Stimulated activated CD8-positive, alpha-beta memory T cell treated with anti-CD3 and anti-CD28 coated beads, Interleukin-7, amount 100 ng/mL, for 24 hours (primary cell): ENCODE measurements around the gene LRP1B.
"Not testable (repeated sequence)": the region's sequence is repeated elsewhere in the genome, so short reads cannot be mapped to it uniquely, and the experiment has no call there.

Experiments used
- DNase-seq: peaks from one replicate; pipeline ENCODE4 v3.0.0-alpha.2; 2020; ENCODE audit warnings: low read depth

Gene LRP1B

DNA sequence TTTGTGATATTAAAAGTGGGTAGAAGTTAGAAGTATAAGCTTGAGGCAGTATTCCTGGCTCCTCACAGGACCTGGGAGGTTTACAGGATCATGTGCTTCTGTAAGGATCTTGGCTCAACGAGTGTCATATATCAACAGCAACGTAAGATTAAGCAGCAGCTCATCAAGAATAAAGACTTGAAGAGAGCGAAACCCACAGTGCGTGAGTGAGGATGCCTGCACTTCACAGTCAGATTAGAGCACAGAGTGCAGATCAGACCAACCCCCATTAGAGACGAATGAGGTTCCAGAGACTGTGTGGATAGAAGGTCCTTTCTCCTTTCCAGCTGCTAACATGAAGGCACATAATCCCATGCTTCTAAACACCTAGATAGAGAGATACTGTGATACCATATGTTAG lies 1693.9 kb downstream of the LRP1B start:
- no peak for DNase-seq

DNA sequence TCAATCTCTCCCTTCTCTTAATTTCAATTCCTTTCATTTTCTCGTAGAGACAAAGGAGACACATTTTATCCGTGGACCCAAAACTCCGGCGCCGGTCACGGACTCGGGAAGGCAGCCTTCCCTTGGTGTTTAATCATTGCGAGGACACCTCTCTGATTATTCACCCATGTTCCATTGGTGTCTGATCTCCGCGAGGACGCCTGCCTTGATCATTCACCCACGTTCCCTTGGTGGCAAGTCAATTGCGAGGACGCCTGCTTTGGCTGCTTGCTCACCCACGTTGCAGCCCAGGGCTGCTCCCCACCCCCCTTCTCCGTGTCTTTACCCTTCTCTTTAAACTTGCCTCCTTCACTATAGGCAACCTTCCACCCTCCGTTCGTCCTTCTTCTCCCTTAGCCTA lies 1703.8 kb downstream of the LRP1B start:
- not testable (repeated sequence) for DNase-seq

DNA sequence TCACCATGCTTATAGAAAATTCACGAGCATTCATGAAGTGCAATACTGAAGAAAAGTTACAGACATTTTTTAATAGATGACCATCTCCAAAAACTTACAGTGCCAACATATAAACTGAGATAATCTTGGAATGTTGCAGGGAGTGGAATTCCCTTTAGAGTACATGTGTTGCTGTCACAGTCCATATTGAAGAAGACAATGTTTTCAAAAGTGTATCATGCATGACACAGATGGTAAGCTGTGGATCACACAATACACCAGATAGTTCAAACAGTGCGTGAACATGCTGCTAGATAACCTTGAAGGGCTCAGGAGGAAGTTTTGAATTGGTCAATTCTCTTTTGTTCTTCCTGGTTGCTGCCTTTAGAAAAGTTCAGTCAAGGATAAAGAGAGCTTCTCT lies 1706.3 kb downstream of the LRP1B start:
- no peak for DNase-seq

DNA sequence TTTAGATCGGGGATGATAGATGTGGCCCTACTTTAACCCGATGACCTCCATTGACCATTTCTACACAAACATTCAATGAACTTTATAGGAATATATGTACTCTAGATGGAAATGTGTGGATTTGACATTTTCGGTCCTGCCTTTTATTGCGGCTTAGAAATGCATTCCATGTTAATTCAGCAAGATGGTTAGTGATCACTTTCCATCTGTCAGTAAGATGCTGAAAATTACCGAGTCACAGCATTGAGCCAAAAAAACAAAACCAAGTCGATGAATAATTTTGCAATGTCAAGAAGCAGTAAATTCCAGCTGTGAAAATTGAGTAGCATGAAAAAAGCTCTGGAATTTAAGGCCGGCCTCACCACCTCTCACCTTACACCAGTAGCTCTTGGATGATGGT lies 1708.1 kb downstream of the LRP1B start:
- no peak for DNase-seq

DNA sequence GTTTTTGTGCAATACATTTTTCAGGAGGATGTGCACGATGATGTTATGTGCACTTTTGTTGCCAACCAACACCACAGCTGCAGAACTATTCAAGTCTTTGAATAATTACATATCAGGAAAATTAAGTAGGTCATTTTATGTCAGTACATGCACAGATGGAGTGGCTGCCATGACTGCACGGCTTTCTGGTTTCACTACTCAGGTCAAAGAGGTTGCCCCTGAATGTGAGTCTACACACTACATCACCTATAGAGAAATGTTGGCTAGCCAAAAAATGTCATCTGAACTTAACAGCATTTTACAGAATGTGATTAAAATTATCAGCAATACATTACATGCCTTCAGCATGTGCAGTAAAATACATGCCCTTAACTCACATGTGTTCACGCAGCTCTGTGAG lies 1713.3 kb downstream of the LRP1B start:
- DNase-seq: no peak

DNA sequence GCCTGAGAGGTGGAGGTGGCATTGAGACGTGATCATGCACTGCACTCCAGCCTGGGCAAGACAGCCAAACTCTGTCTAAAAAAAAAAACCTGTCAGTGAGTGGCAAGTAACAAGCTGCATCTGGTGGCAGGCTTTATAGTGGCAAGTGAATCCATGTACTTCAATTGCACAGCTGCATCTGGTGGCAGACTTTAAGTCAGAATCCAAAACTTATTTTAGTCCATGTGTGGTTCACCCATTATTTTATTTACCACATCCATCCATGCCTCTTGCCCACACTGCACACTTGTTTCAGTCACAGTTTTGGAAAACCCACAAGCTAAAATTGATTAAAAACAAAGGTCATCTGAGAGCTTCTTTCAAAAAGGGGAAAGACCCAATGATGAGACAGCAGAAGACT lies 1714.2 kb downstream of the LRP1B start:
- no peak for DNase-seq

DNA sequence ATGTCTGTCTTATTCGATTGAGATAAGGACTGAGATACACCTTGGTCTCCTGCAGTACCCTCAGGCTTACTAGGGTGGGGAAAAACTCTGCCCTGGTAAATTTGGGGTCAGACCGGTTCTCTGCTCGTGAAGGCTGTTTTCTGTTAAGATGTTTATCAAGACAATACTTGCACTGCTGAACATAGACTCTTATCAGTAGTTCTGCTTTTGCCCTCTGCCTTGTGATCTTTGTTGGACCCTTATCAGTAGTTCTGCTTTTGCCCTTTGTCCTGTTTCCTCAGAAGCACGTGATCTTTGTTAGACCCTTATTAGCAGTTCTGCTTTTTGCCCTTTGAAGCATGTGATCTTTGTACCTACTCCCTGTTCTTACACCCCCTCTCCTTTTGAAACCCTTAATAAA lies 1715.8 kb downstream of the LRP1B start:
- DNase-seq: not testable (repeated sequence)

DNA sequence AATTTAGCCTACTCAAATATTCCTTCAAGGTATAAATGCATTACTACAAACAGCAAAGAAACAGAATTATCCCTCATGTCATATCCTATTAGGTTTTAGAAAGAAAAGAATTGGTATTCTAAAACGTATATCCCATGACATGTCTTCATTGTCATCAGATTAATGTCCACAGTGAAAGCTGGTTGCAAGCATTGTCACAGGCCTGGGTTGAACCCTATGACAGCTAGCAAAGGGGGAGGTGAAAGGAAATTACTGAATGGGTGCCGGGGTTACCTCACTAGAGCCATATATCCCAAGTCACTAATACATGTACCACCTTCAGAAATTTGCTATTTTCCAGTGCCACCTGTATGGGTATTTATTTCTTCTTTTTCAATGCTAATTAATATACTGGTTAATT lies 1720.1 kb downstream of the LRP1B start:
- no peak for DNase-seq

DNA sequence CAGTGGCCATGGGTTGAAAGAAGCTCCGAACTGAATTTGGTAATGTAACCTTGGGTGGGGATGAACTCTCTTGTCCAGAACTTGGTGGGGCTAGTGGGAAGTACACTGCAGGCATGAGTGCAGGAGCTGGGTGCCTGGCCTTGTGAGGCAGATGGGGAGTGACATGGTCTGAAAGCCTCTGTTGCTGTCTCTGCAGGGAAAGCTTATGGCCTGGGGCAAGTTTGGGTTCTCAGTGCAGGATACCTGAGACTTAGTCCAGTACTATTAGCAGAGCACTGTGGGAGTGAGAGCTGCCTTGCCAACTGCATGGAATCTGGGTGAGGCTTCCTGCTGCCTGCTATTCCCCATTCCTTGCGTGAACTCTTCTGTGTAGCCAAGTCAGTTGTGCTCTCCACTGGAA lies 1729.8 kb downstream of the LRP1B start:
- DNase-seq: no peak

DNA sequence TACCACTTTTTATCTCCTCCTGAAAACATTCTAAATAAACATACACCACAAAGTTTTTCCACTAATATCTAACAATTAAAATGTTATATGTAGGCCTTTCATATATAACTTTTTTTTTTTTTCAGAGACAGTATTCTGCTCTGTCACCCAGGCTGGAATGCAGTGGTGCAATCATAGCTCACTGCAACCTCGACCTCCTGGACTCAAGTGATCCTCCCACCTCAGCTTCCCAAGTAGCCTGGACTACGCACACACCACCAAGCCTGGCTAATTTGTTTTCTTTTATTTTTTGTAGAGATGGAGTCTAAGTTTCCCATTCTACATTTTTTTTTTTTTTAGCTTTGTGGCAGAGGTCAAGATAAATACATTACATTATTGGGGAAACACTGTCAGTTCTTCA lies 1738.0 kb downstream of the LRP1B start:
- no peak for DNase-seq

DNA sequence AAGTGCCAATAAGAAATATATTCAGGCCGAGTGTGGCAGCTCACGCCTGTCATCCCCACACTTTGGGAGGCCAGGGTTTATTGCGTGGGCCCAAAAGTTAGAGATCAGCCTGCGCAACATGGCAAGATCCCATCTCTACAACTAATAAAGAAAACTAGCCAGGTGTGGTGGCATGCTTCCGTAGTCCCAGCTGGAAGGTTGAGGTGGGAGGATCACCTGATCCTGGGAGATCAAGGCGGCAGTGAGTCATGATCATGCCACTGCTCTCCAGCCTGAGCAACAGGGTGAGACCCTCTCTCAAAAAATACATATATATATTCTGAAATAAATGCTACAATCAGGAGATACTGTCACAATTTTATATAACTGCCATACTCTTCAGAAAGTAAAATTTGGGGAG lies 1745.9 kb downstream of the LRP1B start:
- no peak for DNase-seq

DNA sequence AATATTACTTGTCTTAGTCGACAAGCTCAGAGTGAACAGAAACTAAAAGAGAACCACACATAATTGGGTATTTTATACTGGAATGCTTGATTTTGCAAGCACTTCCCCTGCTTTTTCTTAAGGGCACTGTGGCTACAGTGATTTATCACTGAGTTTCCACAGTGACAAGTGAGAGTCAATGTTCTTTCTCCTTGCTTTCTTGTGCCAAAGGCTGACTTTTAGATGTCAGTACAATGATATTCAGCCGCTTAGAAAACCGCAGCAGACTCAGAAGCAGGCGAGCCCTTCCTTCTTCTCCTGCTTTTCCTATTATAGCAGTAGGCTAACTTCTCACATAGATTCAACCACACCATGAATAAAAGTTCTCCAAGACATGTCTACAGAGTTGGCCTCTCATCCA lies 1747.0 kb downstream of the LRP1B start:
- DNase-seq: no peak

DNA sequence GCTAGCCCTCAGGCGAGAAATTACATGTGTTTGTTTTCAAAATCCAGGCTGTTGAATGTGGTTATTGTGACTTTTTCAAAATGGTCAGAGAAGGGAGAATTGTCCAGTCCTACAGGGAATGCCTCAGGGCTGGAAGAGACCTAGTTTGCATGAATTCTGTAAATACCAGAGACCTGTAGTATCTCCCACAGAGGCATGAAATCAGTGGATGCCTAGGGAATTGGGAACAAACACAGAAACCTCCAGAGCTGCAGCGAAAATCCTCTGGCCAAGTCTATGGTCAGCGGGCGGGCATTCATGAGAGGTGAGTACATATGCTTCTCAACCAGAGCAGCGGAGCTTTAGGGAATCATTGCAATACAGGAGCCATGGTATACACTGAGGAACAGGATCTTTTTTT lies 1754.1 kb downstream of the LRP1B start:
- no peak for DNase-seq

DNA sequence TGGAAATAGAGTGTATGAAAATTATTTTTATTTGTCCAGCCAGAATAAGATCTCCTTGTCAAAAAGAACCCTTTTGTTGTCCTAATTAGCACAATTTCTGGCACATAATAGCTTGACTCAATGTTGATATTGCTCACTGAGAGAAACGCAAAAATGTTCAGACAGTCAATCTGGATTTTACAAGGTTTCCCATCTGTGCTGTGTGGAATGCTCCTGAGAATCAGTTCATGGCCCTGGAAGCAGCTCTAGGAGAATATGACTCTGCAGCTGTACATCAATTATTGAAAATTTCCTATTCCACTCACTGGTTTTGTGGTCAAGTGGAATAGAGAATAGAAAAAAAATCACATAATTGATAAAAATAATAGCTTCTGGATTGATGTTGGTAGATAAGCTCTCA lies 1767.7 kb downstream of the LRP1B start:
- no peak for DNase-seq

DNA sequence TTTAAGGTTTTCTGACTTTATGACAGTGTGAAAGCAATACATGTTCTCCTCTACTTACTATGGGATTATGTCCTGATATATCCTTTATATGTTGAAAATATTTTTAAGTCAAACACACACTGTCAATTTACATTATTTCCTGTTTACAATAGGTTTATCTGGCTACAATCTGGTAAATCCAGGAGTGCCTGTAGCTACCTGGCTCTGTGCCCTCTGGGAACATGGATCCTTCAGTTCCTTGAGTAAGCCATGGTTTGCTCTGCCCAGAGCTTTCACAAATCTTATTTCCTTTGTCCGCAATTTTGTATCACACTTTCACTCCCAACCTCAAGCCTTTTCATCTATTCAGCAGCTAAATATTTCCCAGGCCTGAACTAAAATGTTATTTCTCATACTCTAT lies 1768.5 kb downstream of the LRP1B start:
- DNase-seq: no peak

DNA sequence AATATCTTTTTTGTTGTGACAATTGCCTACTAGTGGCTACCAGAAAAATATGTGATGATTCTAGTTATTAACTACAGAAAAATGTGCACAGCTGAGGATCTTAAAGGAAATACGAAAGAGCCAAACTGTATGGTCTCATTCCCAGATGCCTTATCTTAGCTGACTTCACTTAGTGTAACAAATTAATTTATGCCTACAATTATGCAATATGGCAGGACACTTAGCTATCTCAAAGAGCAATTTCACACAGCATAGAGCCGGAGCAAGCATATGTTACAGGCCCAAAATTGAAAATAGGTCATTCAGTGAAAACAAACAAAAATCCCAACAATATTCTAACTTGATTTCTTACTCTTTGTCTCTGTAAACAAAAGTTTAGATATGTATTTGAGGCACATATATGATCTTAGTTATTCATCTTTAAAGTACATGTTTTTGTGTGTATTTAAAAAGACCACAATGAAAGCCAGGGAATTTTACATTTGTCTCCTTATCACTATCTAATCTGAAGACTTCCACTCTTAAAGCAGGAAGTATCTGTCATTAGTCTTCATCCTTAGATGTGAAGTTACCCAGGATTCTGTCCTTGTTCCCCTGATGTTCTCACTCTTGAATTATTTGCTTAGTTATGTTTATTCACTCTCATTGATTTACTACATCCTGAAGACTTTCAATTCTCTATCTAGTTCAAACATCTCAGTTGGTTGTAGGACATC lies 1771.6 kb downstream of the LRP1B start:
- DNase-seq: no peak

DNA sequence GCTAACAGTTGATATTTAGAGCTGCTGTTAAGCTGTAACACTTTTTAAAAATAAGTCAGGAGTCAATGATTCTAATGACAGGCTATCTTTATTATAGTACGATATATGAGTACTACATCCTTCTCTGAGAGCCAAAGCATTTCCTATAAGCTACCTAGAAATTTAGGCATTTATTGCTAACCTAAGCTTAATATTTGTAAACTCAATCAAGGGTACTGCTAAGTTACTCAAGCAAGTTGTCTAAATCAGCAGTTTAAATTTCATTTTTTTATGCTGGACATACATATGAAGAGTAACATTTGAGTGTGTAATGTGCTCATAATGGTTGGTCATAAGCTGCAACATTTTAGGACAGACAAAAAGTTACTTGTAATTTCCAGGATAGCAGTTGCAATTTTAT lies 1774.1 kb downstream of the LRP1B start:
- no peak for DNase-seq

DNA sequence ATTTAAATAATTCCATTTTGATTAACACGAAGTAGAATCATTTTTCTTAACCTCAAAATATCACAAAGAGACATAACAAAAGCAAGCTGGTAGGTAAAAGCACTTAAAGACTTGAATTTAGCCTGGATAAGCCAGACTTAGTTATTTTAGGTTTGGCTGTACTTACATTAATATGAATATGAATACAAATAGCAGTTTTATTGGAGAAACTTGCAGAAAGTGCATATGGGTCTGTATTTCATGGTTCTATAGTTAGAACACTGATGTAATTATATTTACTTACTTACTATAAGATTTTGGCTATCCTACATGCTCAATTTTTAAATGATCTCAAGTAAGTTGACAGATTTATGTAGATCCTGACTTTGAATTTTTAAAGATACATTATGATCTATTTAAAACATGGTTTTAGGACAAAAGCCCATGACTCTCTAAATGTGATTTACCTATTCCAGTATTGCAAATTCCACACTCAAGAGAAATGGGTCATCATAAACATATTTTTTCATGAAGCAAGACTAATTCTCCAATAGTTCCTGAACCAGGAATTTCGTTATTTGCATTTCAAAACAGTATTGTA lies 1775.2 kb downstream of the LRP1B start:
- DNase-seq: no peak

DNA sequence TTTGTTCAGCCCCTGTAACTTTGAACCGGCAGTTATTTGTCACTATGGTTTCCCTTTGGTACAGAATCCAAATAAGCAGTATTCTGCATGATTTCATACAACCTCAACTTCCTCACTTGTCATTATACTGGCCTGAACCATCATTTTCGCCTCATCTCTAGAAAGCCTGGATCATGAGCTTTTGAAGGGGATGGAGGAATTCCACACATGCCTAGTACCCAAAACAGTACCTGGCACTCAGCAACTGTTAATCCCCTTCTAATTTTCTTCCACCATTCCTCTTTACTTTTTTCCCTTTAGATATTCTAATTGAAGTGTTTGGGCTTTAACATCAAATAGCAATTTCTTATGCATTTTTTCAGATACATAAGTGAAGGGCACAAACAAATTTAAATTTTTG lies 1776.3 kb downstream of the LRP1B start:
- DNase-seq: no peak

DNA sequence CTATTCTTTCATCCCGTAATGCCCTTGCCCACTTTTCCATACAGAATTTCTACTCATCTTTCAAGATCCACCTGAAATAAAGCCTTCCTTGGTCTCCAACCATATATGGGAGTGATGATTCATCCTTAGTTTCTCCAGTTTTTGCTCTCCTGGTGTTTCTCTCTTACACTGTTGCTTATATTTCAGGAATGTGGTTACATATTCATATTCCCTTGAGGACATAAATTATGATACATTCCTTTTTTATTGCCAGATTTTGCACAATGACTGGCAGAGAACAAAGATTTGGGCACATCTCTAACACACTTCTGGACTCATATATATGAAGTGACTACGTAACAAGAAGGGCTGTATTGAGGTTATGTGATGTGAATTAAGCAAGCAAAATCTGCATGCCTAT lies 1777.3 kb downstream of the LRP1B start:
- no peak for DNase-seq

DNA sequence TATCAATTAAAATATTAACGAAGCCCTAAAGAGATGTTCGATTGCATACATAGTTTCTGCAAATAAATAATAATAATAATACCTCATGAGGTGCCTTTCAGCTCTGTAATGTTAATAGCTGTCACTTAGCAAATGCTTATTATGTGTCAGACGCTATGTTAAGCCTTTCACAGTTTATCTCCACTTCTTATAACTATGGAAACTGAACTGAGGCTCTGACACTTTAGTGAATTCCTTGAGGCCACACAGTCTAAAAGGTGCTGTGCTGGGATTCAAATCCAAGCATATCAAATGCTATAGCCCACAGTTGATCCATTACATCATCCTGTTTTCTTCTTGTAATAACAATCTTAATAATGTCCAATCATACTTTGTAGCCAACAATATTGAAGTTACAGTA lies 1779.1 kb downstream of the LRP1B start:
- DNase-seq: no peak

DNA sequence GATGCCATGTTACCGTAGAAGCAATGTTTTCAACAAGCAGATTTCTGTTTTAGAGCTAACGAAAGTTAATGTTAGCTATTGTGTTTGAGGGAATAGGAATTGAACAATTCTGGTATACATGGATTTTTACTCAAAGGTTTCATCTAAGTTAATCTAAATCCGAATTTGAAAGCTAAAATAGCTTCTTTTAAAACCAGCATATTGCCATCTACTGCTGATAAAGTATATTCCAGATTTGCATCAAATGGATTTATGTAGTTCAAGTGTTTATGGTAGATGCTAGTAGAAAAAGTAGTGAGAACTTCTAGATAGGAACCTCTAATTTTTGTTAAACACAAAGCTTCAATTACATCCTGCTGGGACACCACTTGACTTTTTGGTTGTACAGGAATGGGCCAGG lies 1781.1 kb downstream of the LRP1B start:
- no peak for DNase-seq

DNA sequence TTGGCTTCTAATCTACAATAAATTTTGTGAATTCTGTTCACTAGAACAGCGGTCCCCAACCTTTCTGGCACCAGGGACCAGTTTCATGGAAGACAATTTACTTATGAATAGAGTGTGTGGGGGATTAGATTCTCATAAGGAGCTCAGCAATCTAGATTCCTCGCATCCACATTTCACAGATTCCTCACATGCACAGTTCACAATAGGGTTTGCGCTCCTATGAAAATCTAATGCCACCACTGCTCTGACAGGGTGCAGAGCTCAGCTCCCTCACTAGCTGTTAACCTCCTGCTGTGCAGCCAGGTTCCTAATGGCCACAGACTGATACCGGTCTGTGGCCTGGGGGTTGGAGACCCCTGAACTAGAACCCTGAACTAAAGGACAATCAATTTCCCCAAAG lies 1782.0 kb downstream of the LRP1B start:
- no peak for DNase-seq

DNA sequence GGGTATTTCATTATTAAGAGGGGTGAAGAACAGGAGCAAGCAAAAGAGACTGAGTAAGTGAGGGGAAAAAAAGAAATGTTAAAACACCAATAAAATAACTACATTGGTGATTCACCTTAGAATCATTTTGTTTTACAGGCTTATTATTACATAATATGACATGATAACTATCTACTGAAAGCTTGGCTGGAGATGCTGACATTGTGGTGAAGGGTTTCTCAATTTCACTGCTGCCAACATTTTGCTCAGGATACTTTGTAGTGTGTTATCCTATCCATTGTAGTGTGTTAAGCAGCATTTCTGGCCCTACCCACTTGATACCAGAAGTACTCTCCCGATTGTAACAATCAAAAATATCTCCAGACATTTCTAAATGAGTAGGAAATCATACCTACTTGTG lies 1786.0 kb downstream of the LRP1B start:
- no peak for DNase-seq
